HG03039 (cell line): Measurements from ENCODE around the gene POLR1H.

Experiments used
- ATAC-seq: cut with Tn5 transposase; IDR thresholded peaks from one replicate; pipeline ENCODE4 v1.9.1; 2021; ENCODE audit warnings: mild to moderate bottlenecking, moderate library complexity; ENCODE audit not compliant: unreplicated experiment

POLR1H gene

GRCh38 chr6:30061858-30062458 lies 893 bp downstream of the POLR1H start:
- no peak for ATAC-seq

GRCh38 chr6:30062471-30063178 lies 1.6 kb downstream of the POLR1H start:
- ATAC-seq: no peak

GRCh38 chr6:30063315-30063714 lies 2.2 kb downstream of the POLR1H start:
- no peak for ATAC-seq

- ATAC-seq: no peak
Observed at GRCh38 chr6:30066082-30066481, 5.0 kb downstream of the POLR1H start.

GRCh38 chr6:30066577-30067459 lies 5.8 kb downstream of the POLR1H start, which contains the start of gene PPP1R11:
PPP1R11 (plus strand) TSS chr6:30067198; CDS start chr6:30067411, 213 bp downstream.
- peak; percentile 91 for ATAC-seq

- no peak for ATAC-seq
Observed at GRCh38 chr6:30067460-30068139, 6.5 kb downstream of the POLR1H start.

GRCh38 chr6:30071081-30071818 lies 10.2 kb downstream of the POLR1H start:
- no peak for ATAC-seq

GRCh38 chr6:30071858-30072257 lies 10.8 kb downstream of the POLR1H start:
- no peak for ATAC-seq

- no peak for ATAC-seq
Observed at GRCh38 chr6:30073489-30074235, 12.6 kb downstream of the POLR1H start.

GRCh38 chr6:30074331-30075093 lies 13.4 kb downstream of the POLR1H start:
- ATAC-seq: no peak

- no peak for ATAC-seq
Observed at GRCh38 chr6:30075094-30075789, 14.2 kb downstream of the POLR1H start, which contains the start of gene RNF39. RNF39 (minus strand) TSS chr6:30075769; CDS start chr6:30075585, 184 bp downstream.

GRCh38 chr6:30075790-30076732 lies 15.0 kb downstream of the POLR1H start:
- no peak for ATAC-seq

GRCh38 chr6:30077218-30077617 lies 16.2 kb downstream of the POLR1H start:
- ATAC-seq: no peak

- no peak for ATAC-seq
Observed at GRCh38 chr6:30087876-30088275, 26.8 kb downstream of the POLR1H start.

GRCh38 chr6:30091577-30092381 lies 30.7 kb downstream of the POLR1H start:
- no peak for ATAC-seq

- ATAC-seq: no peak
Observed at GRCh38 chr6:30092852-30093543, 31.9 kb downstream of the POLR1H start.
